ENCODE measurements around the gene C2orf78. TPM values are rescaled to one million over a fixed set of nuclear protein-coding genes. Genes with fewer than 3 reads are reported as not detected.
A peak's percentile ranks its signal among the peaks of the same experiment; 100 is the strongest.

The C2orf78 gene
- total RNA-seq, 6 experiments from 2014 or later, result 0.07 TPM; not detected in 5

- ATAC-seq (no peak), DNase-seq (no peak)
- Histone ChIP-seq H3K27me3 (no peaks in the 10 kb centered on the region), H3K36me3 (no peaks in the 10 kb centered on the region), H3K9me3 (no peaks in the 10 kb centered on the region), H3K4me3 (no peak overlapping the region), H3K27ac (no peak overlapping the region), H3K4me1 (peaks cover 0 to 14% (median 6%) of the 10 kb centered on the region in 4 donors)
- intact Hi-C loops (cut with DNase I), result no loop called here
- TF ChIP-seq, protein P1, sequence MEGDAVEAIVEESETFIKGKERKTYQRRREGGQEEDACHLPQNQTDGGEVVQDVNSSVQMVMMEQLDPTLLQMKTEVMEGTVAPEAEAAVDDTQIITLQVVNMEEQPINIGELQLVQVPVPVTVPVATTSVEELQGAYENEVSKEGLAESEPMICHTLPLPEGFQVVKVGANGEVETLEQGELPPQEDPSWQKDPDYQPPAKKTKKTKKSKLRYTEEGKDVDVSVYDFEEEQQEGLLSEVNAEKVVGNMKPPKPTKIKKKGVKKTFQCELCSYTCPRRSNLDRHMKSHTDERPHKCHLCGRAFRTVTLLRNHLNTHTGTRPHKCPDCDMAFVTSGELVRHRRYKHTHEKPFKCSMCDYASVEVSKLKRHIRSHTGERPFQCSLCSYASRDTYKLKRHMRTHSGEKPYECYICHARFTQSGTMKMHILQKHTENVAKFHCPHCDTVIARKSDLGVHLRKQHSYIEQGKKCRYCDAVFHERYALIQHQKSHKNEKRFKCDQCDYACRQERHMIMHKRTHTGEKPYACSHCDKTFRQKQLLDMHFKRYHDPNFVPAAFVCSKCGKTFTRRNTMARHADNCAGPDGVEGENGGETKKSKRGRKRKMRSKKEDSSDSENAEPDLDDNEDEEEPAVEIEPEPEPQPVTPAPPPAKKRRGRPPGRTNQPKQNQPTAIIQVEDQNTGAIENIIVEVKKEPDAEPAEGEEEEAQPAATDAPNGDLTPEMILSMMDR (IDR thresholded peaks at IDR 0.05), result no peak
- TF ChIP-seq POLR2A (IDR thresholded peaks at IDR 0.05), result no peak
Observed at GRCh38 chr2:73811878-73812277, 27.9 kb downstream of the C2orf78 start.

GRCh38 chr2:73812635-73813034 lies 28.7 kb downstream of the C2orf78 start:
- Histone ChIP-seq H3K4me3 (no peak overlapping the region), H3K36me3 (no peaks in the 10 kb centered on the region), H3K27me3 (no peaks in the 10 kb centered on the region), H3K4me1 (peaks cover 0 to 14% (median 6%) of the 10 kb centered on the region in 4 donors), H3K27ac (peak overlapping the region in 2 of 3 donors; percentile 41 to 62), H3K9me3 (no peaks in the 10 kb centered on the region)
- intact Hi-C loops (cut with DNase I), result no loop called here
- TF ChIP-seq, protein P1 (IDR thresholded peaks at IDR 0.05), result no peak
- TF ChIP-seq POLR2A (IDR thresholded peaks at IDR 0.05), result no peak
- ATAC-seq, result peak; percentile 81 to 94 (median 88)
- DNase-seq, result no peak

DNA sequence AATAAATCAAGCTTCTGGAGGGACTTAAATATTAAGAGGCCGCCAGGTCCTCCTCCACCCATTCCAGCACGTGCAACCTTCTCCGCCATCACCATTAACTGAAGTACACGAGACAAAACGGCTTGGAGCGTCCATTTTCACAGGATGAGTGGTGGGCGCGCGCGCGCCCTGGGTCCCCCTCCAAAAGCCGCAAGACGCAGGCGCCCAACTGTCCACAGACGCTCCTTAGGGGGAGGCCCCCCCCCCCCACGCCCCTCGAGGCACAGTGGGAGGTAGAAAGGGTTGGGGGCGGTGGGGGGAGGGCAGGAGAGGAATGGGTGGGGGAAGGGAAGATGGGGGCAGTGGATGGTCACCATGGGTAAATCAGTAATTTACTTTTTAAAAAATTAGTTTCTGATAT lies 34.3 kb downstream of the C2orf78 start:
- no peak for ATAC-seq
- H3K27me3 ChIP-seq, result no peaks in the 10 kb centered on the region
- intact Hi-C loops (cut with DNase I), result no loop called here
- WGBS (ENCODE audit: insufficient coverage, low coverage, low lambda C conversion rate, missing lambda C conversion rate), result 81% methylated on average over 10 of the region's 18 CpGs
- H3K4me1 ChIP-seq, result no peaks in the 10 kb centered on the region
- H3K27ac ChIP-seq, result no peak overlapping the region
- H3K36me3 ChIP-seq, result no peaks in the 10 kb centered on the region
- H3K9me3 ChIP-seq, result no peaks in the 10 kb centered on the region
- TF ChIP-seq, protein P1 (IDR thresholded peaks at IDR 0.05), result no peak
- no peak for TF ChIP-seq POLR2A (IDR thresholded peaks at IDR 0.05)
- no peak overlapping the region for H3K4me3 ChIP-seq
- DNase-seq, result peak in 1 of 3 donors; percentile 28

DNA sequence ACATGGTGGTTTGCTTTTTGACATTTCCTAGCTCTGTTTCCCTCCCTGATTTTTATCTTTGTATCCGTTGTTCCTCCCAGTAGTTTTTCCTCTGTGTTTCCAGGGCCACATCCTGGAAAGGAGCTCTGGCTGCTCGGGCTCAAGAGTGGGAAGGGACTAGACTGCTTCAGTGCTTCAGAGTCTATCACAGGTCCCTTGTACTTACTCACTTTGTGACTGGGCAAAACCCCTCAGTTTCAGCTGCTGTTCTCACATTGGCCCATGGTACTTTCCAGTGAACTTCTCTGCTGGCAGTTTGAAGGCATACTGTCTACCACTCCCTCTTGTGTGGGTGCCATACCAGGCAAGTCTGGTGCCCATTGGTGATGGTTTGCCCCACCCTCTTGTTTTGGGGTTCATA lies 37.2 kb downstream of the C2orf78 start:
- TF ChIP-seq, protein P1 (IDR thresholded peaks at IDR 0.05), result no peak
- TF ChIP-seq POLR2A (IDR thresholded peaks at IDR 0.05), result no peak
- no peak overlapping the region for H3K27ac ChIP-seq
- no peak overlapping the region for H3K4me3 ChIP-seq
- 17% methylated on average over 2 of the region's 2 CpGs for WGBS (ENCODE audit: insufficient coverage, low coverage, low lambda C conversion rate, missing lambda C conversion rate)
- no peaks in the 10 kb centered on the region for H3K4me1 ChIP-seq
- intact Hi-C loops (cut with DNase I), result loop anchor here in 1 of 2 donors (10.0 kb wide), 2 partner anchors 324 to 514 kb away; partner anchors contain the start of gene BOLA3
- H3K27me3 ChIP-seq, result no peaks in the 10 kb centered on the region
- DNase-seq (no peak), ATAC-seq (no peak)
- H3K9me3 ChIP-seq, result no peaks in the 10 kb centered on the region
- no peaks in the 10 kb centered on the region for H3K36me3 ChIP-seq

DNA sequence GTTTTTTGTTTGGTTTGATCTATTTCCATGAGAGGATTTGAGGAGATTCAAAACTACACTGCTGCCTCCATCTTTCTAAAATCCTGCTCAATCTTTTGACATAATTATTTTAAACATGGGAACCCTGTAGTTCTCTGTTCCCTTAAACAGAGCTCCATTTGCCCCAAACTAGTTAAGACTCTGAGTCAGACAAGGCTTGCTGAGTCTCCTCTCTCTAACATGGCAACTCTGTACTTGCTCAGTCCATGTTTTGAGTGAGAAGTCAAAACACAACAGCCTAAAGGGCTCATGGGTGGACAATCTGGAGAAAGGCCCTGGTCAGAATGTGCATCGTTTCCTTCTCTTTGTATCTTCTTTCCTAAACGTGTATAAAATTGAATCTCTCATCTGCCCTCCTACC lies 37.7 kb downstream of the C2orf78 start:
- H3K36me3 ChIP-seq, result no peaks in the 10 kb centered on the region
- intact Hi-C loops (cut with DNase I), result loop anchor here in 1 of 2 donors (10.0 kb wide), 2 partner anchors 323 to 513 kb away; partner anchors contain the start of gene BOLA3

More for the DNA sequence above, 37.7 kb downstream of the C2orf78 start:
- no peak overlapping the region for H3K4me3 ChIP-seq
- no peaks in the 10 kb centered on the region for H3K4me1 ChIP-seq
- no peaks in the 10 kb centered on the region for H3K9me3 ChIP-seq
- 47% methylated on average over 2 of the region's 2 CpGs for WGBS (ENCODE audit: insufficient coverage, low coverage, low lambda C conversion rate, missing lambda C conversion rate)
- DNase-seq (no peak), ATAC-seq (no peak)
- no peak for TF ChIP-seq POLR2A (IDR thresholded peaks at IDR 0.05)
- TF ChIP-seq, protein P1 (IDR thresholded peaks at IDR 0.05), result no peak
- H3K27ac ChIP-seq, result no peak overlapping the region
- no peaks in the 10 kb centered on the region for H3K27me3 ChIP-seq

All from right lobe of liver (tissue), 6 donors.